Fibroblast of pulmonary artery (primary cell): Measurements from ENCODE around the gene LYST.

ENCODE experiments used
- DNase-seq: peaks from one replicate; pipeline ENCODE4 v3.0.0-alpha.2; 2010; ENCODE audit warnings: low read depth
- H3K4me3 ChIP-seq: replicated peaks from 2 replicates; pipeline ENCODE4 v1.5.1; 2011; ENCODE audit warnings: low read depth, mild to moderate bottlenecking, control low read depth, low read length, moderate library complexity
- CTCF ChIP-seq: IDR thresholded peaks from 2 replicates; pipeline ENCODE4 v1.5.1; 2011; ENCODE audit warnings: mild to moderate bottlenecking, control low read depth, low read length, inconsistent platforms; ENCODE audit errors: missing control alignments

The LYST gene

GRCh38 chr1:235669277-235669676, 197.4 kb downstream of the LYST start:
- no peak overlapping the region for H3K4me3 ChIP-seq
- DNase-seq: no peak
- no peak for TF ChIP-seq CTCF

- TF ChIP-seq CTCF: no peak
- H3K4me3 ChIP-seq: no peak overlapping the region
- DNase-seq: no peak
Observed at GRCh38 chr1:235663628-235664027, 203.1 kb downstream of the LYST start.

- TF ChIP-seq CTCF: no peak
- DNase-seq: no peak
- H3K4me3 ChIP-seq: no peak overlapping the region
Observed at GRCh38 chr1:235661568-235661967, 205.1 kb downstream of the LYST start.

GRCh38 chr1:235659186-235659771, 207.4 kb downstream of the LYST start:
- DNase-seq: no peak
- TF ChIP-seq CTCF: no peak

GRCh38 chr1:235657747-235658526, 208.8 kb downstream of the LYST start:
- DNase-seq: no peak
- TF ChIP-seq CTCF: no peak
- no peak overlapping the region for H3K4me3 ChIP-seq

More at GRCh38 chr1:235659186-235659771, 207.4 kb downstream of the LYST start:
- no peak overlapping the region for H3K4me3 ChIP-seq

- no peak for TF ChIP-seq CTCF
- no peak for DNase-seq
- no peak overlapping the region for H3K4me3 ChIP-seq
Observed at GRCh38 chr1:235657269-235657668, 209.4 kb downstream of the LYST start.

- DNase-seq: no peak
- no peak overlapping the region for H3K4me3 ChIP-seq
- TF ChIP-seq CTCF: no peak
Observed at GRCh38 chr1:235652364-235652763, 214.3 kb downstream of the LYST start.
